ENCODE data around the gene TMEM176A. TPM values are rescaled to one million over a fixed set of nuclear protein-coding genes. Genes with fewer than 3 reads are reported as not detected.

The TMEM176A gene
- total and polyA plus RNA-seq, 2 of the 8 experiments (the other 6 are each of a cell fraction or from before 2014, with no cell fraction given): 1.3 to 1.5 TPM

DNA sequence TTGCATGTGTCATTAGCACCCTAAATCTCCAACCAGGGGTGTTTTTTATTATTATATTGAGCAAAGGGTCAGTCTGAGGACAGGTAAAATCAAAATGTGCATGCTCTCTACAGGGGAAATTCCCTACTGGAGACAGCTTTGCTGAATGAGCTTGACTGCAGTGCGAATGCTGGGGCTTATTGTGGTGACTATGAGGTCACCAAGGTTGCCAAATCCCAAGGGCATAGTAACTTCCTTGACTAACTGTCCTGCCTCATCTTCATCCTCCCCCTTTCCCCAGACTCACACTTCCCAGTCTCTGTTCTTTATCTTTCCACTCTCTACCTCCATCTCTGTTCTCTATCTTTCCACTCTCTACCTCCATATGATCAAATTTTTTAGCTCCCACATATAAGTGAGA lies 28.9 kb downstream of the TMEM176A start (continued):
- no peak for TF ChIP-seq E2F6 (IDR thresholded peaks at IDR 0.05)
- no peak for TF ChIP-seq CTBP2 (IDR thresholded peaks at IDR 0.05; ENCODE audit: borderline replicate concordance, insufficient read depth, insufficient read length, low read length)
